Measurements from ENCODE around the gene NRF1.

NRF1 gene

GRCh38 chr7:129707910-129708499, 96.5 kb downstream of the NRF1 start:
- TF ChIP-seq, protein P1, sequence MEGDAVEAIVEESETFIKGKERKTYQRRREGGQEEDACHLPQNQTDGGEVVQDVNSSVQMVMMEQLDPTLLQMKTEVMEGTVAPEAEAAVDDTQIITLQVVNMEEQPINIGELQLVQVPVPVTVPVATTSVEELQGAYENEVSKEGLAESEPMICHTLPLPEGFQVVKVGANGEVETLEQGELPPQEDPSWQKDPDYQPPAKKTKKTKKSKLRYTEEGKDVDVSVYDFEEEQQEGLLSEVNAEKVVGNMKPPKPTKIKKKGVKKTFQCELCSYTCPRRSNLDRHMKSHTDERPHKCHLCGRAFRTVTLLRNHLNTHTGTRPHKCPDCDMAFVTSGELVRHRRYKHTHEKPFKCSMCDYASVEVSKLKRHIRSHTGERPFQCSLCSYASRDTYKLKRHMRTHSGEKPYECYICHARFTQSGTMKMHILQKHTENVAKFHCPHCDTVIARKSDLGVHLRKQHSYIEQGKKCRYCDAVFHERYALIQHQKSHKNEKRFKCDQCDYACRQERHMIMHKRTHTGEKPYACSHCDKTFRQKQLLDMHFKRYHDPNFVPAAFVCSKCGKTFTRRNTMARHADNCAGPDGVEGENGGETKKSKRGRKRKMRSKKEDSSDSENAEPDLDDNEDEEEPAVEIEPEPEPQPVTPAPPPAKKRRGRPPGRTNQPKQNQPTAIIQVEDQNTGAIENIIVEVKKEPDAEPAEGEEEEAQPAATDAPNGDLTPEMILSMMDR (IDR thresholded peaks at IDR 0.05; ENCODE audit: insufficient read depth, missing control alignments), result no peak
- FAIRE-seq (no peak), DNase-seq (ENCODE audit: insufficient read length, low spot score) (no peak)

DNA sequence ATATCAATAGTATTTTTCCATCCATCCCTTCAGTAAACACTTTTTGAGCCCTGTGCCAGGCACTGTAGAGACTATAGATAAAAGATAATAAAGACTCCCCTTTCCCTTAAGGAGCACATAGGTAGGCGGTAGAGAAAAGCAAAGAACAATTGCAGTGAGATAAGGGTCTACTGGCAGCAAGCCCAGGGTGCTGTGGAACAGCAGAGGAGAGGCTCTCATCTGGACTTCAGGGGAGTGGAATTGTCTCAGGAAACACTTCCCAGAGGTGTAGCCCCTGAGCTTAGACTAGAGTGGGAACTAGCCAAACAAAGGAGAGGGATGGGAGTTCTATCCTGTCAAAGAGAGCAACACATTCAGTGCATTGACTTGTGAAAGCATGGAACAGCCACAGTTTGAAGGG, 102.0 kb downstream of the NRF1 start:
- TF ChIP-seq, protein P1 (IDR thresholded peaks at IDR 0.05; ENCODE audit: insufficient read depth, missing control alignments), result no peak
- DNase-seq (ENCODE audit: insufficient read length, low spot score) (no peak), FAIRE-seq (no peak)

DNA sequence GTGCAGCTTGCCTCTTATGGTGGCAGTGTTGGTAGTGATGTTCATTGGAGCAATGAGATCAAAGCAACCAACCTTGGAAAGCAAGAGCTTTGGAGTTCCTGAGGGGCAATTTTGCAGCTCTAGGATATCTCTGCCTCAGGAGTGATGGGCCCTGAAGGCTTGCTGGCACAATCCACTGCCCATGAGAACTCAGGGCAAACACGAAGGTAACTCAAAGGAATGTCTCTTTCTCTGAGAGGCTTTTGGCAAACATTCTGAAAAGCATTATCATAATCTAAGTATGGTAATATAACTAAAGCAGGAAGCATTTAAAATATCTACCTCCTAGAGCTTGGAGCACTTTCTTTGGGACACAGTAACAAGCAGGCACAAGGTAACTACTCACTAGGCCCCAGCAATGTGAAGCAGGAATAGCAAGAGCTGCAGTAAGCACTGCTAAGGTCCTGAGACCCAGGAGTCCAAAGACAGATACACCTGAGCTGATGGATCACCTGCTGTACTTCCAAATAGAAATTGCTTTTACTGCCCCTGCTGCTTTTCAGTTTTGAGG, 103.1 kb downstream of the NRF1 start:
- DNase-seq (ENCODE audit: insufficient read length, low spot score) (no peak), FAIRE-seq (no peak)
- TF ChIP-seq, protein P1 (IDR thresholded peaks at IDR 0.05; ENCODE audit: insufficient read depth, missing control alignments), result no peak

DNA sequence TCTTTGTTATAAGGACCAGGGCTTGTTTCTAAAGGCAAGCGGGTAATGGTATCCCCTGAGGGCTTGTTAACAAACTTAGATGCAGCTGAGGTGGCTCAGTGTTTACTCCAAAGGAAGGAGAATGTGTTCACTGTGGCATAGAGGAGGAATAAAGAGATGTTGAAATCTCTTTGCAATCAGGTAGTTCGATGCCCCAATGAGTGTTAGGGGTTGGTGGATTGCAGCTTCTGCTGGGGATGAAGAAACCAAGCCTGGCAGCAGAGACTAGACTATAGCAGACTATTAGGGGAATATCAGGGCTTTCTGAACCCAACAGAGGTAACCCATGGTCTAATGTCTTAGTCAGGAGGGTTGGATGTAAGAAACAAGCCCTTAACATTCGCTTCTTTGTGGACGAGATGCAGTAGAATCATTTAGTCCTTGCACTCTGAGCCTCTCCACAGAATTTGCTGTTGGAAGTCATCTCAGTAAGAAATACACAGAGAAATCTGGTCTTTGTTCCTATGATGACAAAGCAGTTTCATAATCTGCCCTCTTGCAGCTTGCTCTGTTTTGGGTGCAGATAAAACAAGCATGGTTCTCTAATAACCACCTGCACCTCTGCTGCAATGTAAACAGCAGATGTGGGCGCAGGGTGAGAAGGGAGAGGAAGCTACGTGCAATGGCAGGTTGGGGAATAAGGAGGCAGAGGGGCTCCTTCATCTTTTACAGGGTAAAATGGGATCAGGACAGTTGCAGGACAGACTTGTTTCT, 108.6 kb downstream of the NRF1 start:
- DNase-seq (ENCODE audit: insufficient read length, low spot score), result no peak
- no peak for FAIRE-seq
- TF ChIP-seq, protein P1 (IDR thresholded peaks at IDR 0.05; ENCODE audit: insufficient read depth, missing control alignments), result no peak

GRCh38 chr7:129721068-129721467, 109.5 kb downstream of the NRF1 start:
- no peak for DNase-seq (ENCODE audit: insufficient read length, low spot score)
- FAIRE-seq, result no peak
- TF ChIP-seq, protein P1 (IDR thresholded peaks at IDR 0.05; ENCODE audit: insufficient read depth, missing control alignments), result no peak

GRCh38 chr7:129723679-129724078, 112.2 kb downstream of the NRF1 start:
- FAIRE-seq (no peak), DNase-seq (ENCODE audit: insufficient read length, low spot score) (no peak)
- TF ChIP-seq, protein P1 (IDR thresholded peaks at IDR 0.05; ENCODE audit: insufficient read depth, missing control alignments), result no peak

GRCh38 chr7:129724796-129725195, 113.3 kb downstream of the NRF1 start:
- FAIRE-seq (no peak), DNase-seq (ENCODE audit: insufficient read length, low spot score) (no peak)
- TF ChIP-seq, protein P1 (IDR thresholded peaks at IDR 0.05; ENCODE audit: insufficient read depth, missing control alignments), result no peak
